ENCODE results near the gene LRRN4.

LRRN4 gene

GRCh38 chr20:6053776-6054688, at the start of gene LRRN4:
LRRN4 (minus strand) TSS chr20:6054060; CDS start chr20:6052799, 1,261 bp downstream.
- DNase-seq (ENCODE audit: low read depth in 2 of 2), result peak in 1 of 2 experiments; percentile 27

- DNase-seq (ENCODE audit: low read depth in 2 of 2), result no peak
Measured at GRCh38 chr20:6103301-6103700, 49.4 kb upstream of the LRRN4 start.

GRCh38 chr20:6101346-6101745, 47.5 kb upstream of the LRRN4 start:
- no peak for DNase-seq (ENCODE audit: low read depth in 2 of 2)

DNA sequence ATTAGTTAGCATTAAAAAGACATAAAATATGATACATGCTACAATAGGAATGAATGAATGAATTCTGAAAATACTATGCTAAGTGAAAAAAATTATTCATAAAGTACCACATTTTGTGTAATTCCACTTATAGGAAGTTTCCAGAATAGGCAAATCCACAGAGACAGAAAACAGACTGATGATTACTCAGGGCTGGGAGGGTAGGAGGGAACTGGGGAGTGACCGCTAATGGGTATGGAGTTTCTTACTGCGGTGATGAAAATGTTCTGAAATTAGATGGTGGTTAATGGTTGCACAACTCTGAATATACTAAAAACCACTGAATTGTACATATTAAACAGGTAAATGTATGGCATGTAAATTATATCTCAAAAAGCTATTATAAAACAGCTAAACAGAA, 46.4 kb upstream of the LRRN4 start:
- no peak for DNase-seq (ENCODE audit: low read depth in 2 of 2)

GRCh38 chr20:6099819-6100218, 46.0 kb upstream of the LRRN4 start:
- DNase-seq (ENCODE audit: low read depth in 2 of 2), result no peak

- DNase-seq (ENCODE audit: low read depth in 2 of 2), result no peak
Measured at GRCh38 chr20:6095409-6095808, 41.5 kb upstream of the LRRN4 start.

GRCh38 chr20:6094565-6094964, 40.7 kb upstream of the LRRN4 start:
- no peak for DNase-seq (ENCODE audit: low read depth in 2 of 2)

- DNase-seq (ENCODE audit: low read depth in 2 of 2), result no peak
Measured at GRCh38 chr20:6094063-6094462, 40.2 kb upstream of the LRRN4 start.

GRCh38 chr20:6091661-6092060, 37.8 kb upstream of the LRRN4 start:
- DNase-seq (ENCODE audit: low read depth in 2 of 2), result no peak

DNA sequence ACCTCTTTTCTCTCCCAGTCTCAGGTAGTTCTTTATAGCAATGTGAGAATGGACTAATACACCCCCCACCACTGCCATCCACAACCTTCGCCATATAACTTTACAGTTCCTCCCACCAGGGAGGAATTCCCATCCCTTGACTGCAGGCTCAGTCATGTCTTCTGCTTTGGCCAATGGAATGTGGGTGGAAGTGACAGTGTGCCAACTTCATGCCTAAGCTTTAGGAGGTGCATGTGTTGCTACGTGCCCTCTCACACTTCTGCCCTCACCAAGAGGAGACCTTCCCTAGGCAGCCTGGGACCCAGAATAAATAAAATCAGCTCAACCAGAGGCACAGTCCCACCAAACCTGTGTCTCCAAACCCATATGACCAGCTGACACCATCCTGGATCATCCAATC, 33.0 kb upstream of the LRRN4 start:
- no peak for DNase-seq (ENCODE audit: low read depth in 2 of 2)

DNA sequence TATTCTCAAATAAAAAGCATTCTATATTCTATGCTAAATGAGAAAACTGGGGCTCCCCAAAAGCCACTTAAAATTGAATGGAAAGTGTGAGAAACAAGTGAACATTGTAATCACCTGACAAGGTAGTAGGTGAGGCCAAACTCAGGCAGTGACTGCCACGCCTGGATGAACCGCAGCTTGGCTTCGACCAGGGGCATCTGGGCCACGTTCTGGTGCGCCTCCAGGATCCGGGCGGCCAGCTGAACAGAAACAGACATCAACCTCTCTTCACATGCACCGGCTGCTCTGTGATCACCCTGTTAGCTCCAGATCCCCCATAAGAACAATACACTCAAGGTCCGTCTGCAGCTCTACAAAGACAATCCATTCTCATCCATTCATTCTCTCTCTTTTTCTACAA, 30.1 kb upstream of the LRRN4 start:
- DNase-seq (ENCODE audit: low read depth in 2 of 2), result no peak

DNA sequence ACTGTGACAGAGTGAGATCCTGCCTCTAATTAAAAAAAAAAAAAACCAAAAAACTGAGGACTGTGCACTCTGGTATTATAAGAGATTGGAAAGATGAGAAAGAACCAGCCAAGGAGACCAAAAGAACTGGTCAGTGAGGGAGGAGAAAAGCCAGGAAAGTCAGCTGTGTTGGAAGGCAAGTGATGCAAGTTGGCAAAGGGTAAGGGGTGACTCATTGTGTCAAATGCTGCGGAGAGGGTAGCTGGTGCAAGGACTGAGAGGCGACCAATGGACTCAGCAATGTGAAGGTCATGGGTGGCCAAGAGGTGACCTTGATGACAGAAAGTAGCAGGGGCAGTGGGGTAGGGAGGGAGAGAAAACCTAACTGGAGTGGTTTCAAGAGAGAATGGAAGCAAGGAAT, 27.4 kb upstream of the LRRN4 start:
- no peak for DNase-seq (ENCODE audit: low read depth in 2 of 2)

- no peak for DNase-seq (ENCODE audit: low read depth in 2 of 2)
Measured at GRCh38 chr20:6079016-6079415, 25.2 kb upstream of the LRRN4 start.

DNA sequence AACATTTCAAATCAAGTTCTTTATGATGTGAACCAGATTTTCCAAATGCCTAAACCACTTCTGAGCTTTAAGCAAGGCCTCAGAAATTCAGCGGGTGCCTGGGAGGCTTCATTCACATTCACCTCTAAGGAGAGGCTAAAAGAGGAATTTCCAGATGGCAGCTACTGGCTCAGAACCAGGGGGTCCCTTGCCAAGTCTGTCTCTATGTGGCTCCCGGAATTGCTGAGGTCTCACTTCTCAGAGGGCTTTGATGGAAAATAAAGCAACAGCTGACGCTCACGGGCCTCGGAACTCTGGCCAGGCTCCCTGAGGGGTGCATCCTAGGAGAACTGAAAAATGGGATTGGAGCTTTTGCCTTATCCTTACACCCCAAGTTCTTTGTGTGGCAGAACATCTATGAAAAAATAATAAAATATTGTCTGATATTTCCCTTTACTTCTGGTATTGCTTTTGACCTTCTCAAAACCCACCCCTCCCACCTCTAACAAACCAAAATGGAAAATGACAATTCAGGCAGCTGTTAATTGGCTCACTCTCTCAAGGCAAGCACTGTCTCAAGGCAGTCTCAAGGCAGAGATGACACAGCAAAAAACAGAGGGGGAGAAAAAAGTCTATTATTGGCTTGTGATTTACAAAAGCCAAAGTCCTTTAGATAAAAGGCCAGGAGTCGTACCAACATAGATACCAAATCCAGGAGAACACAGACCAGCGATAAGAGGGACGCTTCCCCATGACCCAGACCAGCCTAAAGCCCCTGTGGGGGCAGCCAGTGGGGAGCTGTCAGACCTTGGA, 21.8 kb upstream of the LRRN4 start:
- no peak for DNase-seq (ENCODE audit: low read depth in 2 of 2)

DNA sequence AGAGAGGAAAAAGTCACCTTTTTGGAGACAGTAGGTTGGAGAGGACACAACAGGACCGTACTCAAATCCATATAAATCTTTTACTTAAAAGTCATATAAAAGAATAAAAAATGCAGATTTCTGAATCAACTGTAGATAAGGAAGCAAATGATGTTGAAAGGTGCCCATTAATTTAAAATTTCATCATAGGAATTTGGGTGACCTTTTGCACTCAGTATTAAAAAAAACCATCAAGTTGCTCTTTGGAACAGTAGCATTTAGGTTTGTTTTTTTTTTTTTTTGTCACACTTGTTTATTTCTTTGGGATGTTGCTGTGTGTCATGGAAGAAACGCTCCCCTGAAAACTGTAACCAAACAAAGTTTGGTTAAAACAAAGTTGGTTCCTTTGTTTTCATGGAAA, 20.9 kb upstream of the LRRN4 start:
- no peak for DNase-seq (ENCODE audit: low read depth in 2 of 2)

GRCh38 chr20:6074145-6074561, 20.3 kb upstream of the LRRN4 start:
- no peak for DNase-seq (ENCODE audit: low read depth in 2 of 2)

- no peak for DNase-seq (ENCODE audit: low read depth in 2 of 2)
Measured at GRCh38 chr20:6070829-6071695, 17.2 kb upstream of the LRRN4 start.

DNA sequence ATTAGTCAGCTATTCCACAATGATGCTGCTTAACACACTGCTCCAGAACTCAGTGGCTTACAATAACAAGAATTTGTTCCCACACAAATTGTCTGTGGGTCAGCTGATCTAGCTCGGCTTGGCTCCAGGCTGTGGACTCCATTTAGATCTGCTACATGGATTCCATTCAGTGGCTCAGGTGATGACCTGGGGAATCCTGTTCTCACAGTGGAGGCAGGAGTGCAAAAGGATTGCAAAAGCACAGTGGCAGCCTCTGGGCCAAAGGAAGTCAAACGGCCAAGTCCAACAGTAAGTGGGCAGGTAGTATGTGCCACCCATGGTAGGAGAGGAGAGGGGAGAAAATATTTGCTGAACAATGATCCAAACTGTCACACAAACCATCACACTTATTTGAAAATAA, 15.8 kb upstream of the LRRN4 start:
- DNase-seq (ENCODE audit: low read depth in 2 of 2), result no peak

DNA sequence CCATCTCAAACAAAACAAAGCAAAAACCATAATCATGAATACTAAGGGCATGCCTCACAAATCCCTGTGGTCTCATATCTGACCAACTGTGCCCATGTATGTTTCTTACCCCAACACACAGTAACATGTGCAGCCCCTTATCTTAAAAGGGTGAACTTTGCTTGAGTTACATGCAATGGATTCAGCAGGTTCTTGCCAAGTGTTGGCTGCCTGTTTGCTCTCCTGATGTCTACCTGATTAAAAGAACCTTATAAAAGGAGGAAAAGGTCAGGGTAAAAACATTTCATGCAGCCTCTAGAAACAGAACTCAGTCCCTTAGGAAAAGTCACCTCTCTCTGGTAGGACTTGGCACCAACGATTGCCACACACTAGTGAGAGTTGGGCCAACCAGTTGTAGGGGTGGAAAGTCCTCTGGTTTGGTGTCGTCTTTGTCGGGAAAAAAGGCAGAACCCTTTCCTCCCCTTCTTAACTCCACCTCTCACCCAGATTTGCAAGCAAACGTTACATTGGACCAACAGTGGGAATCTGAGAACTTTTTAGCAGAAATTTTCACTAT, 14.0 kb upstream of the LRRN4 start:
- no peak for DNase-seq (ENCODE audit: low read depth in 2 of 2)

DNA sequence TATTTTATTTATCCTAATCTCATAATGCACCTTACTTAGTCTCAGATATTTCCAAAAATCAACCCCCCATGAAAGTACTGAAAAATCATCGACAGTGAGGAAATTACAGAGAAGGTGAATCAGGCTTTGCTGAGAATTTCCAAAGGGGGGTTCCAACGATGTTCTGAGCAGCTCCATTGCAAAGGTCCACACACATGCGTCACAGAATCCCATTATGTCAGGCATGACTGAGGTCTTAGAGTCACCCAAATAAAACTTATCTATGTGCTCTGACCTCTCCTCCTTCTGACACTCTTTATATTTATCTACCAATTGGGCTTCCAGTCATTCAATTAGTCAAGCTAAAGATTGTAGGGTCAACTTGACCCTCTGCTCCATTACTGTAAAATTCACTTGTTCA, 12.7 kb upstream of the LRRN4 start:
- no peak for DNase-seq (ENCODE audit: low read depth in 2 of 2)

DNA sequence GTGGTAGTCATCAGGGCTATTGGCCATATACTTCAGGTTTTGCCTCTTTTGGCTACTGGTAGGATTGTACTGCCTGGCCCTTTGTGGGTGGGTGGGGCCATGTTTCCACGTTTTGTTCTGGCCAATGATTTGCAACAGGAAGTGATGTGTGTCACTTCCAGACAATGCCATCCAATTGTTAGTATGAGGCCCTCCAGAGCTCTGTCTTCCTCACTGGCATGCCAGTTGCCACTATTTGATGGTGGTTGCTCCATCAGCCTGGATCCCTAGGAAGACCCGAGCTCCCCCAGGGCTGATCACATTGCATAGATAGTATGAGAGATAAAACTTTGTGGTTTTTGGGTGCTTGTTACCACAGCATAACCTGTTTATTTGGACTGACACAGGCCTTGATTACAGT, 7.7 kb upstream of the LRRN4 start:
- DNase-seq (ENCODE audit: low read depth in 2 of 2), result no peak

GRCh38 chr20:6060213-6060612, 6.4 kb upstream of the LRRN4 start:
- DNase-seq (ENCODE audit: low read depth in 2 of 2), result no peak

All from fibroblast of skin of left quadriceps (primary cell).